Hepatocyte (in vitro differentiated cells): Measurements from ENCODE around the gene TRIM23. TPM values are rescaled to one million over a fixed set of nuclear protein-coding genes. Genes with fewer than 3 reads are reported as not detected.
"Not testable (repeated sequence)": the region's sequence is repeated elsewhere in the genome, so short reads cannot be mapped to it uniquely, and the experiment has no call there.

Experiments
- DNase-seq: peaks from one replicate; pipeline ENCODE4 v3.0.0-alpha.2; 2016; ENCODE audit warnings: low spot score
- H2AFZ ChIP-seq: fragments of 200-600 bp; sonication (generic); 2 replicates; pipeline ENCODE4 v1.6.0; 2016; ENCODE audit warnings: antibody characterized with exemption, mild to moderate bottlenecking
- H3K27ac ChIP-seq: fragments of 200-600 bp; sonication (generic); 2 replicates; pipeline ENCODE4 v1.5.1; 2016; ENCODE audit warnings: mild to moderate bottlenecking
- H3K27me3 ChIP-seq: fragments of 200-600 bp; sonication (generic); 2 replicates; pipeline ENCODE4 v1.6.1; 2016
- H3K36me3 ChIP-seq: fragments of 200-600 bp; sonication (generic); replicated peaks from 2 replicates; pipeline ENCODE4 v1.5.1; 2016; ENCODE audit warnings: low read depth; ENCODE audit not compliant: insufficient read depth
- H3K4me1 ChIP-seq: fragments of 200-600 bp; sonication (generic); 2 replicates; pipeline ENCODE4 v1.5.1; 2016; ENCODE audit warnings: mild to moderate bottlenecking, moderate library complexity; ENCODE audit not compliant: insufficient read depth
- H3K4me2 ChIP-seq: fragments of 200-600 bp; sonication (generic); 2 replicates; pipeline ENCODE4 v1.6.0; 2016
- H3K4me3 ChIP-seq: fragments of 200-600 bp; sonication (generic); 2 replicates; pipeline ENCODE4 v1.5.1; 2016; ENCODE audit warnings: mild to moderate bottlenecking
- H3K79me2 ChIP-seq: fragments of 200-600 bp; sonication (generic); 2 replicates; pipeline ENCODE4 v1.6.0; 2017; ENCODE audit warnings: mild to moderate bottlenecking
- H3K9me2 ChIP-seq: fragments of 200-600 bp; sonication (generic); replicated peaks from 2 replicates; pipeline ENCODE4 v1.6.0; 2017; ENCODE audit warnings: mild to moderate bottlenecking; ENCODE audit not compliant: insufficient read depth
- H3K9me3 ChIP-seq: fragments of 200-600 bp; sonication (generic); 2 replicates; pipeline ENCODE4 v1.5.1; 2016; ENCODE audit warnings: low read depth, mild to moderate bottlenecking
- H4K20me1 ChIP-seq: fragments of 200-600 bp; sonication (generic); 2 replicates; pipeline ENCODE4 v1.6.0; 2016; ENCODE audit warnings: mild to moderate bottlenecking; ENCODE audit not compliant: insufficient read depth, poor library complexity, severe bottlenecking
- CTCF ChIP-seq: fragments of 200-600 bp; sonication (generic); IDR thresholded peaks from 2 replicates; pipeline ENCODE4 v1.5.1; 2016; ENCODE audit warnings: antibody characterized with exemption, mild to moderate bottlenecking; ENCODE audit not compliant: poor library complexity
- EZH2 ChIP-seq: fragments of 200-600 bp; sonication (generic); IDR thresholded peaks from 2 replicates; pipeline ENCODE4 v1.6.1; 2016; ENCODE audit warnings: antibody characterized with exemption, mild to moderate bottlenecking, borderline replicate concordance
- EZH2phosphoT487 ChIP-seq: fragments of 200-600 bp; sonication (generic); IDR thresholded peaks from one replicate; pipeline ENCODE4 v1.6.1; 2018; ENCODE audit warnings: antibody characterized with exemption, mild to moderate bottlenecking, low read depth, moderate library complexity; ENCODE audit not compliant: unreplicated experiment, severe bottlenecking
- WGBS: methylation state at CpG from one replicate; pipeline ENCODE4 v1.1.6; 2016; ENCODE audit warnings: low lambda C conversion rate; ENCODE audit errors: missing lambda C conversion rate; 5-methylcytosine and 5-hydroxymethylcytosine counted together
- polyA plus RNA-seq: library from polyadenylated mRNA; unstranded; fragments of >200 nt; fragmentation: Nextera tagmentation; extraction: Ambion mirVana; gene quantifications from 2 replicates; pipeline ENCODE4 v1.2.1, GENCODE V29; 2016
- total RNA-seq: library from RNA; depleted of rRNA; stranded (reverse); fragments of >200 nt; gene quantifications from 2 replicates; pipeline ENCODE4 v1.2.3, GENCODE V29; 2014

TRIM23 gene
- total and polyA plus RNA-seq, 2 experiments from 2014 or later: 6.0 to 14.2 TPM

GRCh38 chr5:65612298-65612907, 11.7 kb downstream of the TRIM23 start:
- Histone ChIP-seq H3K4me1 (no peaks in the 10 kb centered on the region), H3K27ac (peak overlapping the region; percentile 89), H3K9me2 (no peaks in the 10 kb centered on the region), H3K79me2 (peaks cover 42% of the 10 kb centered on the region), H3K4me2 (peak overlapping the region; percentile 46), H3K27me3 (no peaks in the 10 kb centered on the region), H3K36me3 (peaks cover 4% of the 10 kb centered on the region), H3K9me3 (no peaks in the 10 kb centered on the region), H3K4me3 (no peak overlapping the region), H4K20me1 (no peaks in the 10 kb centered on the region), H2AFZ (no peak overlapping the region)
- TF ChIP-seq EZH2 (no peak), CTCF (no peak), EZH2phosphoT487 (no peak)
- WGBS: 82% methylated on average over 4 of the region's 4 CpGs
- DNase-seq: peak; percentile 15

GRCh38 chr5:65611524-65611923, 12.6 kb downstream of the TRIM23 start:
- Histone ChIP-seq H3K27me3 (no peaks in the 10 kb centered on the region), H3K79me2 (peaks cover 33% of the 10 kb centered on the region), H3K9me2 (no peaks in the 10 kb centered on the region), H3K4me3 (no peak overlapping the region), H3K4me1 (no peaks in the 10 kb centered on the region), H3K4me2 (peak overlapping the region; percentile 46), H3K36me3 (peaks cover 4% of the 10 kb centered on the region), H3K9me3 (no peaks in the 10 kb centered on the region), H3K27ac (peak overlapping the region; percentile 89), H4K20me1 (no peaks in the 10 kb centered on the region), H2AFZ (no peak overlapping the region)
- 53% methylated on average over 3 of the region's 3 CpGs for WGBS
- peak; percentile 81 for DNase-seq
- TF ChIP-seq CTCF (no peak), EZH2phosphoT487 (no peak), EZH2 (no peak)

GRCh38 chr5:65601761-65602160, 22.4 kb downstream of the TRIM23 start:
- not testable (repeated sequence) for H2AFZ ChIP-seq, H3K4me2 ChIP-seq, H3K4me3 ChIP-seq, H3K27ac ChIP-seq, H3K36me3 ChIP-seq, H3K9me2 ChIP-seq, H3K9me3 ChIP-seq, DNase-seq, H3K4me1 ChIP-seq, H3K27me3 ChIP-seq, H3K79me2 ChIP-seq, H4K20me1 ChIP-seq
- WGBS: 88% methylated on average over 1 of the region's 1 CpG

GRCh38 chr5:65588694-65589093, 35.4 kb downstream of the TRIM23 start:
- H3K9me3 ChIP-seq: no peaks in the 10 kb centered on the region
- no peaks in the 10 kb centered on the region for H3K9me2 ChIP-seq
- TF ChIP-seq CTCF (peak; percentile 23), EZH2phosphoT487 (no peak)
- no peaks in the 10 kb centered on the region for H3K27me3 ChIP-seq
- no peak overlapping the region for H2AFZ ChIP-seq
- H4K20me1 ChIP-seq: no peaks in the 10 kb centered on the region
- H3K36me3 ChIP-seq: no peaks in the 10 kb centered on the region
- no peaks in the 10 kb centered on the region for H3K4me1 ChIP-seq
- H3K4me2 ChIP-seq: no peak overlapping the region
- no peak overlapping the region for H3K4me3 ChIP-seq
- DNase-seq: no peak
- WGBS: 94% methylated on average over 2 of the region's 2 CpGs
- no peaks in the 10 kb centered on the region for H3K79me2 ChIP-seq
- H3K27ac ChIP-seq: no peak overlapping the region
